ENCODE measurements around the gene COL4A2. TPM values are rescaled to one million over a fixed set of nuclear protein-coding genes. Genes with fewer than 3 reads are reported as not detected.

The COL4A2 gene
- total and polyA plus RNA-seq, 9 donors: 59.5 to 171 (median 136) TPM

GRCh38 chr13:110546378-110546777 is 239.3 kb downstream of the COL4A2 start:
- no peak for DNase-seq
- intact Hi-C loops (cut with DNase I): no loop called here
- 94 to 97% (median 94%) methylated on average over 4 of the region's 4 CpGs for WGBS, 3 donors
- no peak for TF ChIP-seq CTCF (IDR thresholded peaks at IDR 0.05)
- no peak for TF ChIP-seq POLR2A (IDR thresholded peaks at IDR 0.05)
- no peak for TF ChIP-seq EP300 (IDR thresholded peaks at IDR 0.05)
- peaks cover 18% of the 10 kb centered on the region for H3K4me1 ChIP-seq (ENCODE audit: insufficient read depth)
- H3K27ac ChIP-seq: peak overlapping the region in 1 of 2 donors; percentile 53
- H3K9me3 ChIP-seq: no peaks in the 10 kb centered on the region
- no peaks in the 10 kb centered on the region for H3K36me3 ChIP-seq
- H3K4me3 ChIP-seq: no peak overlapping the region
- no peaks in the 10 kb centered on the region for H3K27me3 ChIP-seq

GRCh38 chr13:110546926-110547325 is 239.8 kb downstream of the COL4A2 start:
- Histone ChIP-seq H3K27me3 (no peaks in the 10 kb centered on the region), H3K27ac (peak overlapping the region in 1 of 2 donors; percentile 53), H3K4me1 (ENCODE audit: insufficient read depth) (peaks cover 18% of the 10 kb centered on the region), H3K9me3 (no peaks in the 10 kb centered on the region), H3K4me3 (no peak overlapping the region), H3K36me3 (no peaks in the 10 kb centered on the region)
- TF ChIP-seq POLR2A (IDR thresholded peaks at IDR 0.05) (no peak), EP300 (IDR thresholded peaks at IDR 0.05) (no peak), CTCF (IDR thresholded peaks at IDR 0.05) (no peak)
- WGBS, 3 donors: 5 to 35% (median 7%) methylated on average over 14 of the region's 14 CpGs
- DNase-seq: peak; percentile 94 to 98 (median 96)
- intact Hi-C loops (cut with DNase I): no loop called here

GRCh38 chr13:110548891-110549794 is 242.1 kb downstream of the COL4A2 start:
- Histone ChIP-seq H3K9me3 (no peaks in the 10 kb centered on the region), H3K27ac (no peak overlapping the region), H3K4me3 (no peak overlapping the region), H3K4me1 (ENCODE audit: insufficient read depth) (peaks cover 14% of the 10 kb centered on the region), H3K27me3 (no peaks in the 10 kb centered on the region), H3K36me3 (no peaks in the 10 kb centered on the region)
- DNase-seq: no peak
- intact Hi-C loops (cut with DNase I): no loop called here
- no peak for TF ChIP-seq EP300 (IDR thresholded peaks at IDR 0.05)
- no peak for TF ChIP-seq CTCF (IDR thresholded peaks at IDR 0.05)
- no peak for TF ChIP-seq POLR2A (IDR thresholded peaks at IDR 0.05)
- WGBS, 3 donors: 73 to 86% (median 74%) methylated on average over 7 of the region's 7 CpGs

- no peak for TF ChIP-seq CTCF (IDR thresholded peaks at IDR 0.05)
- no peak for TF ChIP-seq EP300 (IDR thresholded peaks at IDR 0.05)
- TF ChIP-seq POLR2A (IDR thresholded peaks at IDR 0.05): no peak
- Histone ChIP-seq H3K27ac (no peak overlapping the region), H3K36me3 (no peaks in the 10 kb centered on the region), H3K4me3 (no peak overlapping the region), H3K4me1 (ENCODE audit: insufficient read depth) (peaks cover 14% of the 10 kb centered on the region), H3K27me3 (no peaks in the 10 kb centered on the region), H3K9me3 (no peaks in the 10 kb centered on the region)
- 97 to 98% (median 97%) methylated on average over 11 of the region's 11 CpGs for WGBS, 3 donors
- intact Hi-C loops (cut with DNase I): no loop called here
- DNase-seq: no peak
Measured at GRCh38 chr13:110549795-110550160, 242.7 kb downstream of the COL4A2 start.

Measured in ovary (tissue), 9 donors.